Astrocyte (in vitro differentiated cells and primary cell): Measurements from ENCODE around the gene C1QTNF5. TPM values are rescaled to one million over a fixed set of nuclear protein-coding genes. Genes with fewer than 3 reads are reported as not detected.
A peak's percentile ranks its signal among the peaks of the same experiment; 100 is the strongest.

Experiments used
- DNase-seq: peaks from one replicate; pipeline ENCODE4 v3.0.0-alpha.2; 2010; ENCODE audit warnings: low read depth
- FAIRE-seq: peaks from 2 replicates; lab custom pipeline; 2011; peaks lifted over from hg19 to GRCh38; lab: Jason Lieb, UNC
- H2AFZ ChIP-seq: 2 replicates; pipeline ENCODE4 v1.6.0; 2012; ENCODE audit warnings: low read depth, low read length, inconsistent platforms
- H3K27ac ChIP-seq: 2 replicates; pipeline ENCODE4 v1.5.1; 2011; ENCODE audit warnings: low read depth, low read length, inconsistent platforms
- H3K27me3 ChIP-seq: 2 replicates; pipeline ENCODE4 v1.6.0; 2011; ENCODE audit warnings: low read length, inconsistent platforms; ENCODE audit not compliant: insufficient read depth
- H3K36me3 ChIP-seq: 2 replicates; pipeline ENCODE4 v1.5.1; 2011; ENCODE audit warnings: low read length, inconsistent platforms; ENCODE audit not compliant: insufficient read depth
- H3K4me1 ChIP-seq: 2 replicates; pipeline ENCODE4 v1.5.1; 2011; ENCODE audit warnings: low read length, inconsistent platforms; ENCODE audit not compliant: insufficient read depth
- H3K4me2 ChIP-seq: 2 replicates; pipeline ENCODE4 v1.6.0; 2012; ENCODE audit warnings: low read length, inconsistent platforms
- H3K4me3 ChIP-seq: 2 replicates; pipeline ENCODE4 v1.5.1; 2011; ENCODE audit warnings: low read depth, mild to moderate bottlenecking, low read length, inconsistent platforms; ENCODE audit not compliant: insufficient read depth
- H3K79me2 ChIP-seq: 2 replicates; pipeline ENCODE4 v1.6.0; 2012; ENCODE audit warnings: mild to moderate bottlenecking, low read length, inconsistent platforms; ENCODE audit not compliant: insufficient read depth
- H3K9ac ChIP-seq: 2 replicates; pipeline ENCODE4 v1.6.0; 2012; ENCODE audit warnings: mild to moderate bottlenecking, low read length, inconsistent platforms
- H3K9me3 ChIP-seq: 2 replicates; pipeline ENCODE4 v1.5.1; 2012; ENCODE audit warnings: low read depth, mild to moderate bottlenecking, low read length, inconsistent platforms; ENCODE audit not compliant: insufficient read depth
- H4K20me1 ChIP-seq: 2 replicates; pipeline ENCODE4 v1.6.0; 2012; ENCODE audit warnings: low read length, inconsistent platforms; ENCODE audit not compliant: insufficient read depth
- H3K27ac Mint-ChIP-seq: one replicate; pipeline ENCODE4 v1.8.0; 2021; ENCODE audit warnings: mild to moderate bottlenecking, mixed read lengths; ENCODE audit not compliant: unreplicated experiment
- H3K27me3 Mint-ChIP-seq: one replicate; pipeline ENCODE4 v1.8.0; 2021; ENCODE audit warnings: low read depth, mixed read lengths; ENCODE audit not compliant: unreplicated experiment
- H3K36me3 Mint-ChIP-seq: one replicate; pipeline ENCODE4 v1.8.0; 2021; ENCODE audit warnings: low read depth, mixed read lengths; ENCODE audit not compliant: unreplicated experiment
- H3K4me1 Mint-ChIP-seq: one replicate; pipeline ENCODE4 v1.8.0; 2021; ENCODE audit warnings: low read depth, mixed read lengths; ENCODE audit not compliant: unreplicated experiment
- H3K4me3 Mint-ChIP-seq: one replicate; pipeline ENCODE4 v1.8.0; 2021; ENCODE audit warnings: mild to moderate bottlenecking, moderate library complexity, mixed read lengths; ENCODE audit not compliant: unreplicated experiment
- H3K9me3 Mint-ChIP-seq: one replicate; pipeline ENCODE4 v1.8.0; 2021; ENCODE audit warnings: mild to moderate bottlenecking, mixed read lengths; ENCODE audit not compliant: unreplicated experiment
- EZH2 ChIP-seq: IDR thresholded peaks from 2 replicates; pipeline ENCODE4 v1.6.1; 2012; ENCODE audit warnings: mild to moderate bottlenecking, low read length, inconsistent platforms; ENCODE audit not compliant: insufficient read depth
- total RNA-seq: library from RNA; stranded (reverse); gene quantifications from 2 replicates; pipeline ENCODE4 v1.2.1, GENCODE V29; 2021
- TF ChIP-seq, protein P1 (sequence below): IDR thresholded peaks from 2 replicates; pipeline ENCODE4 v1.5.1; 2011; ENCODE audit warnings: low read depth, mild to moderate bottlenecking, inconsistent platforms, low read length, moderate library complexity; ENCODE audit not compliant: insufficient read depth

Gene C1QTNF5
- total RNA-seq, 1 donor from 2014 or later: 6.3 TPM

- peak; percentile 99 for FAIRE-seq
- peaks cover 15% of the 10 kb centered on the region for H3K4me1 Mint-ChIP-seq
- TF ChIP-seq, protein P1, sequence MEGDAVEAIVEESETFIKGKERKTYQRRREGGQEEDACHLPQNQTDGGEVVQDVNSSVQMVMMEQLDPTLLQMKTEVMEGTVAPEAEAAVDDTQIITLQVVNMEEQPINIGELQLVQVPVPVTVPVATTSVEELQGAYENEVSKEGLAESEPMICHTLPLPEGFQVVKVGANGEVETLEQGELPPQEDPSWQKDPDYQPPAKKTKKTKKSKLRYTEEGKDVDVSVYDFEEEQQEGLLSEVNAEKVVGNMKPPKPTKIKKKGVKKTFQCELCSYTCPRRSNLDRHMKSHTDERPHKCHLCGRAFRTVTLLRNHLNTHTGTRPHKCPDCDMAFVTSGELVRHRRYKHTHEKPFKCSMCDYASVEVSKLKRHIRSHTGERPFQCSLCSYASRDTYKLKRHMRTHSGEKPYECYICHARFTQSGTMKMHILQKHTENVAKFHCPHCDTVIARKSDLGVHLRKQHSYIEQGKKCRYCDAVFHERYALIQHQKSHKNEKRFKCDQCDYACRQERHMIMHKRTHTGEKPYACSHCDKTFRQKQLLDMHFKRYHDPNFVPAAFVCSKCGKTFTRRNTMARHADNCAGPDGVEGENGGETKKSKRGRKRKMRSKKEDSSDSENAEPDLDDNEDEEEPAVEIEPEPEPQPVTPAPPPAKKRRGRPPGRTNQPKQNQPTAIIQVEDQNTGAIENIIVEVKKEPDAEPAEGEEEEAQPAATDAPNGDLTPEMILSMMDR: no peak
- TF ChIP-seq EZH2: no peak
- Histone ChIP-seq H3K79me2 (peaks cover 32% of the 10 kb centered on the region), H3K27me3 (no peaks in the 10 kb centered on the region), H3K4me2 (peak within 1 kb of the TSS; percentile 92), H3K27ac (peak within 1 kb of the TSS; percentile 87), H3K9ac (peak within 1 kb of the TSS; percentile 93), H3K9me3 (no peaks in the 10 kb centered on the region), H3K4me1 (peaks cover 33% of the 10 kb centered on the region), H3K36me3 (no peaks in the 10 kb centered on the region), H3K4me3 (peak within 1 kb of the TSS; percentile 89), H4K20me1 (peaks cover 9% of the 10 kb centered on the region), H2AFZ (peak within 1 kb of the TSS; percentile 71)
- H3K27ac Mint-ChIP-seq: peak within 1 kb of the TSS; percentile 99
- peaks cover 4% of the 10 kb centered on the region for H3K36me3 Mint-ChIP-seq
- H3K4me3 Mint-ChIP-seq: peak within 1 kb of the TSS; percentile 100
- H3K27me3 Mint-ChIP-seq: peaks cover 2% of the 10 kb centered on the region
- H3K9me3 Mint-ChIP-seq: no peaks in the 10 kb centered on the region
- peak; percentile 94 for DNase-seq
Observed at GRCh38 chr11:119334174-119334930, 6.3 kb downstream of the C1QTNF5 start, which contains the start of gene RNF26. RNF26 (plus strand) TSS chr11:119334527; CDS start chr11:119335123, 596 bp downstream.

DNA sequence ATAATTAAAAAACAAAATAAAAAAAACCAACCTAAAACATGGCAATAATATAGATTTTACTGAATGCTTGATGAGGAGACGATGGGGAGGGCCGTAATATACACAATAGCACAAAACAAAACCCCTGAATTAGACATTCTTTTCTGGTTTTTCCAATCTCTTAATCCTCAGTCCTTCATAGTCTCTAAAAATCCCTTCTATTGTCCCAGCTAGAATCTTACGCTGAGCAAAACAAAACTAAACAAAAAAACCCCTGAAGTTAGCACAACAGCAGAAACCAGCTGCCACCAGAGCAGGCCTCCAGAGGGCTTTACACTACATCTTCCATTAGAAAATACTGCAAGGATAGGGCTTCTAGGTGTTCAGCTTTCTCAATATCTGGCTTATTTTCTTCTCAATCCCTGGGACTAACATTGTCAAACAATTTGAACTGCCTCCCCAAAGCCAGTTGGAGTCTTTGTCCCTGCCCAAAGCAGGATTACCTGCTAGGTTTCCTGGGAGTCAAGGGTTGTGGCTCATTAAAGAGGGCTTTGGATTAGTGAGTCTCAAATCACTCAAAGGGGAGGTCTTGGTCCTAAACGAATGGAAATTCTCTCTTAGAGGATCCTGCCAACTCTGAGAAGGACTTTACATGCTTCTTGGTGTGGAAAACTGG lies 8.4 kb downstream of the C1QTNF5 start:
- Mint-ChIP-seq H3K4me1 (peaks cover 2% of the 10 kb centered on the region), H3K27ac (no peak overlapping the region), H3K4me3 (no peak overlapping the region), H3K27me3 (peaks cover 2% of the 10 kb centered on the region), H3K9me3 (no peaks in the 10 kb centered on the region), H3K36me3 (peaks cover 4% of the 10 kb centered on the region)
- no peaks in the 10 kb centered on the region for H3K36me3 ChIP-seq
- TF ChIP-seq, protein P1: no peak
- no peak for TF ChIP-seq EZH2
- no peak overlapping the region for H3K9ac ChIP-seq
- H2AFZ ChIP-seq: no peak overlapping the region
- peaks cover 27% of the 10 kb centered on the region for H3K79me2 ChIP-seq
- H3K4me3 ChIP-seq: no peak overlapping the region
- H3K27ac ChIP-seq: no peak overlapping the region
- no peaks in the 10 kb centered on the region for H4K20me1 ChIP-seq
- no peaks in the 10 kb centered on the region for H3K27me3 ChIP-seq
- H3K4me2 ChIP-seq: no peak overlapping the region
- no peaks in the 10 kb centered on the region for H3K9me3 ChIP-seq
- peaks cover 12% of the 10 kb centered on the region for H3K4me1 ChIP-seq
- no peak for FAIRE-seq
- no peak for DNase-seq
